Measurements from ENCODE around the gene STX10. TPM values are rescaled to one million over a fixed set of nuclear protein-coding genes. Genes with fewer than 3 reads are reported as not detected.

Gene STX10
- total and polyA plus RNA-seq, 9 of the 15 experiments (the other 6 are each of a cell fraction or from before 2014, with no cell fraction given), result 0.51 to 66.3 (median 31.0) TPM

- TF ChIP-seq MYC (IDR thresholded peaks at IDR 0.05; ENCODE audit: low read depth, low read length), result peak; percentile 53; the same call in 1 of the 2 replicates
- TF ChIP-seq MYC (CRISPR knock-in tag; IDR thresholded peaks at IDR 0.05; ENCODE audit: borderline replicate concordance, low read depth), result no peak
- TF ChIP-seq POLR2G (IDR thresholded peaks at IDR 0.05; ENCODE audit: low read depth, low read length), result peak; percentile 72; the same call in 1 of the 2 replicates
- TF ChIP-seq BCOR (IDR thresholded peaks at IDR 0.05), result no peak
- TF ChIP-seq ZNF740 (CRISPR knock-in tag; IDR thresholded peaks at IDR 0.05), result no peak
- 0 out of 4 replicates have a peak, but pooled peaks of 1 of the 2 experiments have one; percentile 19 for TF ChIP-seq ZNF740 (tag; IDR thresholded peaks at IDR 0.05)
- TF ChIP-seq GTF2B (IDR thresholded peaks at IDR 0.05; ENCODE audit: extremely low read depth, insufficient read length), result no peak
- no peak for TF ChIP-seq THRAP3 (IDR thresholded peaks at IDR 0.05; ENCODE audit: borderline replicate concordance)
- TF ChIP-seq ZNF592 (IDR thresholded peaks at IDR 0.05), result no peak; the same call in 1 of the 2 replicates
- peak; percentile 21 for TF ChIP-seq KDM5B (IDR thresholded peaks at IDR 0.05; ENCODE audit: insufficient replicate concordance, low read depth, low read length)
- peak; percentile 65; the same call in 1 of the 2 replicates for TF ChIP-seq VEZF1 (CRISPR knock-in tag; IDR thresholded peaks at IDR 0.05)
- TF ChIP-seq SRF (CRISPR knock-in tag; IDR thresholded peaks at IDR 0.05), result peak in 1 of 2 experiments; percentile 38; a peak in 1 of 4 replicates
- 0 out of 2 replicates have a peak, but pooled peaks have one; percentile 31 for TF ChIP-seq KLF13 (tag; IDR thresholded peaks at IDR 0.05; ENCODE audit: borderline replicate concordance, low read depth)
Observed at GRCh38 chr19:13100841-13101589, 49.2 kb downstream of the STX10 start (continued).

All from K562 (cell line).